ENCODE results near the gene BLM. TPM values are rescaled to one million over a fixed set of nuclear protein-coding genes. Genes with fewer than 3 reads are reported as not detected.

The BLM gene
- total and polyA plus RNA-seq, 2 of the 4 experiments (the other 2 are of a cell fraction) = 2.5 to 6.5 TPM

GRCh38 chr15:90829126-90829525 is 112.0 kb downstream of the BLM start:
- intact Hi-C loops (cut with micrococcal nuclease) = no loop called here
- CTCF ChIA-PET = no interaction called here
- dilution Hi-C loops (cut with HindIII; ENCODE audit: low sequenced_read_pairs, unreplicated experiment) = no loop called here

More at GRCh38 chr15:90829126-90829525, 112.0 kb downstream of the BLM start:
- Histone ChIP-seq H3K4me3 (ENCODE audit: insufficient read depth, low read depth, low read length) (no peak overlapping the region), H3K56ac (ENCODE audit: extremely low read depth, insufficient read depth, low read length) (no peak overlapping the region), H3K9me3 (ENCODE audit: control insufficient read depth, insufficient read depth, low read length) (no peaks in the 10 kb centered on the region), H3K27ac (ENCODE audit: insufficient read depth, low read length) (no peak overlapping the region), H4K91ac (ENCODE audit: insufficient read depth, low read depth, low read length) (no peak overlapping the region), H3K4me2 (ENCODE audit: low read depth, low read length) (no peak overlapping the region), H2AFZ (replicated peaks; ENCODE audit: low read length, poor library complexity) (no peak overlapping the region), H4K8ac (ENCODE audit: low read depth in 2 of 2, low read length in 2 of 2) (no peak overlapping the region), H2BK20ac (ENCODE audit: low read depth, low read length) (no peak overlapping the region), H3K23ac (ENCODE audit: low read depth, low read length) (no peak overlapping the region), H3K4me1 (ENCODE audit: control insufficient read depth, insufficient read depth, low read length) (peaks cover 2% of the 10 kb centered on the region; the same call in 1 of the 2 replicates), H2AK5ac (ENCODE audit: low read depth, low read length) (no peak overlapping the region), H3K36me3 (ENCODE audit: control insufficient read depth, insufficient read depth, low read length) (no peaks in the 10 kb centered on the region), H3K4ac (ENCODE audit: low read depth, low read length) (no peak overlapping the region), H3K9me1 (ENCODE audit: insufficient read depth, low read length) (no peaks in the 10 kb centered on the region), H3K14ac (replicated peaks; ENCODE audit: low read depth, low read length) (no peak overlapping the region), H3K9ac (ENCODE audit: low read depth, low read length) (no peak overlapping the region), H2BK5ac (ENCODE audit: low read depth, low read length, poor library complexity, severe bottlenecking) (no peak overlapping the region), H3K27me3 (ENCODE audit: control insufficient read depth, insufficient read depth, low read length) (peaks cover 15% of the 10 kb centered on the region), H4K5ac (ENCODE audit: low read depth, low read length) (no peak overlapping the region), H3K18ac (ENCODE audit: low read depth, low read length) (no peak overlapping the region), H2BK120ac (ENCODE audit: low read depth, low read length) (no peak overlapping the region), H4K20me1 (ENCODE audit: insufficient read depth, low read length) (no peaks in the 10 kb centered on the region), H3K79me1 (ENCODE audit: low read depth in 1 of 2, low read length in 2 of 2) (no peaks in the 10 kb centered on the region), H2AK9ac (replicated peaks; ENCODE audit: low read depth, low read length, poor library complexity) (no peak overlapping the region), H2BK15ac (ENCODE audit: low read depth, low read length) (no peak overlapping the region)
- no TSS peak for BruUV-seq (replicated peaks)
- ATAC-seq (ENCODE audit: low read depth) (no peak), DNase-seq (no peak)
- TF ChIP-seq CHD1 (IDR thresholded peaks at IDR 0.05; ENCODE audit: low read depth, low read length) (no peak), SMC3 (IDR thresholded peaks at IDR 0.05; ENCODE audit: low read depth, low read length) (no peak), CEBPB (IDR thresholded peaks at IDR 0.05; ENCODE audit: low read depth, low read length) (no peak), FOS (IDR thresholded peaks at IDR 0.05; ENCODE audit: low read depth, low read length) (no peak), MXI1 (IDR thresholded peaks at IDR 0.05; ENCODE audit: borderline replicate concordance, low read depth, low read length) (no peak)
- in situ Hi-C loops (cut with MboI; ENCODE audit: low sequenced_read_pairs) = no loop called here
- POLR2A ChIA-PET (ENCODE audit: unreplicated experiment) = no interaction called here
- 100% methylated on average over 1 of the region's 6 CpGs; no CpG with 5 or more reads in 1 of the 2 experiments for WGBS, 2 experiments (ENCODE audit: extremely low coverage in 2 of 2, insufficient read length in 1 of 2)
